CD4-positive, CD25-positive, alpha-beta regulatory T cell (primary cell): ENCODE data around the gene HJURP. TPM values are rescaled to one million over a fixed set of nuclear protein-coding genes. Genes with fewer than 3 reads are reported as not detected.
"Not testable (repeated sequence)": the region's sequence is repeated elsewhere in the genome, so short reads cannot be mapped to it uniquely, and the experiment has no call there.

Experiments used
- ATAC-seq, 2 donors: fragments of 150-1000 bp; cut with Tn5 transposase; one replicate each; pipeline ENCODE4 v1.10.0; 2021; ENCODE audit warnings: low read depth in 2 of 2, moderate number of reproducible peaks in 2 of 2, moderate library complexity in 1 of 2
- DNase-seq, 3 donors: peaks; one replicate each; pipeline versions ENCODE4 v3.0.0 to v3.0.0-alpha.2; 2012 to 2022; ENCODE audit warnings: mixed read lengths in 1 of 3
- H3K27ac ChIP-seq: one replicate; pipeline ENCODE4 v1.7.0; 2013; ENCODE audit warnings: mild to moderate bottlenecking, low read length; ENCODE audit not compliant: insufficient read depth, poor library complexity, severe bottlenecking
- H3K27me3 ChIP-seq: one replicate; pipeline ENCODE4 v1.7.0; 2013; ENCODE audit warnings: low read length; ENCODE audit not compliant: control insufficient read depth, insufficient read depth
- H3K36me3 ChIP-seq: one replicate; pipeline ENCODE4 v1.7.0; 2013; ENCODE audit warnings: mild to moderate bottlenecking, low read length, moderate library complexity; ENCODE audit not compliant: control insufficient read depth, insufficient read depth
- H3K4me1 ChIP-seq: 2 replicates; pipeline ENCODE4 v1.7.0; 2013; ENCODE audit warnings: mild to moderate bottlenecking, low read length; ENCODE audit not compliant: insufficient read depth, control insufficient read depth, poor library complexity, severe bottlenecking
- H3K4me3 ChIP-seq: one replicate; pipeline ENCODE4 v1.7.0; 2013; ENCODE audit warnings: low read depth, mild to moderate bottlenecking, low read length, moderate library complexity
- H3K9me3 ChIP-seq, 2 experiments: 1 replicate in 1 of 2; 2 replicates in 1 of 2; pipeline ENCODE4 v1.7.0; 2013; ENCODE audit warnings: low read length in 2 of 2, mild to moderate bottlenecking in 1 of 2, moderate library complexity in 1 of 2; ENCODE audit not compliant: control insufficient read depth in 2 of 2
- H3K27ac Mint-ChIP-seq, 3 donors: one replicate each; pipeline ENCODE4 v1.8.0; 2020 to 2022; ENCODE audit warnings: mild to moderate bottlenecking in 3 of 3, mixed read lengths in 3 of 3, moderate library complexity in 2 of 3
- H3K27me3 Mint-ChIP-seq: one replicate; pipeline ENCODE4 v1.8.0; 2022; ENCODE audit warnings: mild to moderate bottlenecking, mixed read lengths
- H3K36me3 Mint-ChIP-seq: one replicate; pipeline ENCODE4 v1.8.0; 2020; ENCODE audit warnings: mixed read lengths
- H3K4me1 Mint-ChIP-seq, 4 donors: one replicate each; pipeline ENCODE4 v1.8.0; 2020 to 2022; ENCODE audit warnings: mixed read lengths in 4 of 4, mild to moderate bottlenecking in 1 of 4
- H3K4me3 Mint-ChIP-seq, 4 donors: one replicate each; pipeline ENCODE4 v1.8.0; 2020 to 2022; ENCODE audit warnings: mild to moderate bottlenecking in 4 of 4, mixed read lengths in 4 of 4, moderate library complexity in 3 of 4
- H3K9me3 Mint-ChIP-seq, 7 donors: one replicate each; pipeline ENCODE4 v1.8.0; 2020 to 2022; ENCODE audit warnings: mixed read lengths in 7 of 7, mild to moderate bottlenecking in 3 of 7, moderate library complexity in 2 of 7
- polyA plus RNA-seq, 4 donors: library from polyadenylated mRNA; unstranded; fragments of 300-500 nt; fragmentation: Illumina TruSeq; gene quantifications; one replicate each; pipeline ENCODE4 v1.2.3, GENCODE V29; 2021
- total RNA-seq: library from RNA; stranded (reverse); gene quantifications from one replicate; pipeline ENCODE4 v1.2.3, GENCODE V29; 2022

The HJURP gene, protein sequence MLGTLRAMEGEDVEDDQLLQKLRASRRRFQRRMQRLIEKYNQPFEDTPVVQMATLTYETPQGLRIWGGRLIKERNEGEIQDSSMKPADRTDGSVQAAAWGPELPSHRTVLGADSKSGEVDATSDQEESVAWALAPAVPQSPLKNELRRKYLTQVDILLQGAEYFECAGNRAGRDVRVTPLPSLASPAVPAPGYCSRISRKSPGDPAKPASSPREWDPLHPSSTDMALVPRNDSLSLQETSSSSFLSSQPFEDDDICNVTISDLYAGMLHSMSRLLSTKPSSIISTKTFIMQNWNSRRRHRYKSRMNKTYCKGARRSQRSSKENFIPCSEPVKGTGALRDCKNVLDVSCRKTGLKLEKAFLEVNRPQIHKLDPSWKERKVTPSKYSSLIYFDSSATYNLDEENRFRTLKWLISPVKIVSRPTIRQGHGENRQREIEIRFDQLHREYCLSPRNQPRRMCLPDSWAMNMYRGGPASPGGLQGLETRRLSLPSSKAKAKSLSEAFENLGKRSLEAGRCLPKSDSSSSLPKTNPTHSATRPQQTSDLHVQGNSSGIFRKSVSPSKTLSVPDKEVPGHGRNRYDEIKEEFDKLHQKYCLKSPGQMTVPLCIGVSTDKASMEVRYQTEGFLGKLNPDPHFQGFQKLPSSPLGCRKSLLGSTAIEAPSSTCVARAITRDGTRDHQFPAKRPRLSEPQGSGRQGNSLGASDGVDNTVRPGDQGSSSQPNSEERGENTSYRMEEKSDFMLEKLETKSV
- total RNA-seq: 1.8 TPM
- 1 to 10 TPM in 2 of 4 donors, under 1 TPM in 2; 0.34 to 1.7 (median 0.98) TPM for polyA plus RNA-seq

DNA sequence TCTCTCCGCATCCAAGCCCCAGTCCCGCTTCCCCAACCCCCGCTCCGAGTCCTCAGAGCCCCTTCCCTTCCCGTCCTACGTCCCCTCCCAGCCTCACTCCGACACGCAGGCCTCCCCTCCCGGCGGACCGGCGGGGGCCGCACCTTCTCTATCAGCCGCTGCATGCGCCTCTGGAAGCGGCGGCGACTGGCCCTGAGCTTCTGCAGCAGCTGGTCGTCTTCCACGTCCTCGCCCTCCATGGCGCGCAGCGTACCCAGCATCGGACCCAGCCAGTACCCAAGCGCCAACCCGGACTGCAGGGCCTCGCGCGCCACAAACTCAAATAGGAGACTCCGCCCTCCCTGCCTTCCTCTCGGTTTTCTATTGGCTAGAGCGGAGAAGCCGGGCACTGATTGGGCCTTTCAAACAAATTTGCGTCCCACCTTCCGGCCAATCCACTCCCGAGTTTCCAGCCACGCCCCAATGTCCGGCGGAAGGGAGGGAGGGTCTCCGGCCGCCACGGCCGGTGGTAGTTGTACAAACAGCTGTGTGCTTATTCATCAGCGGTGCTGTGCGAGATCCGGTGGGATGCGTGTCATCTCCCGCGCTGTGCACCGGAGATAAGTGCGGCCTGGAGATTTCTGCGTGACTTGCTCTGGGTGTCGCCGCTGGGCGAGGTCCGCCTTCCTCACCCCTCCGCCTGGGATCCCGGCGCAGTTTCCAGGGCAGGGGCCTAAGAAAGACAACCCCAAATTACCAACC is at the start of gene HJURP:
Gene HJURP (minus strand): TSS at position 295 of the 741 bp plus-strand sequence. CDS start 35 bp downstream, at position 260.
- Mint-ChIP-seq H3K27ac (peak within 1 kb of the TSS; percentile 33 to 97 (median 95)), H3K36me3 (no peaks in the 10 kb centered on the region), H3K4me1 (peaks cover 0 to 58% (median 25%) of the 10 kb centered on the region in 4 donors), H3K9me3 (no peaks in the 10 kb centered on the region), H3K4me3 (peak within 1 kb of the TSS; percentile 88 to 100 (median 98)), H3K27me3 (peaks cover 9% of the 10 kb centered on the region)
- DNase-seq (peak; percentile 87 to 98 (median 91)), ATAC-seq (peak; percentile 95 to 97)
- Histone ChIP-seq H3K4me1 (peaks cover 29% of the 10 kb centered on the region), H3K27me3 (no peaks in the 10 kb centered on the region), H3K9me3 (no peaks in the 10 kb centered on the region), H3K36me3 (no peaks in the 10 kb centered on the region), H3K4me3 (peak within 1 kb of the TSS; percentile 87), H3K27ac (no peak within 1 kb of the TSS)

DNA sequence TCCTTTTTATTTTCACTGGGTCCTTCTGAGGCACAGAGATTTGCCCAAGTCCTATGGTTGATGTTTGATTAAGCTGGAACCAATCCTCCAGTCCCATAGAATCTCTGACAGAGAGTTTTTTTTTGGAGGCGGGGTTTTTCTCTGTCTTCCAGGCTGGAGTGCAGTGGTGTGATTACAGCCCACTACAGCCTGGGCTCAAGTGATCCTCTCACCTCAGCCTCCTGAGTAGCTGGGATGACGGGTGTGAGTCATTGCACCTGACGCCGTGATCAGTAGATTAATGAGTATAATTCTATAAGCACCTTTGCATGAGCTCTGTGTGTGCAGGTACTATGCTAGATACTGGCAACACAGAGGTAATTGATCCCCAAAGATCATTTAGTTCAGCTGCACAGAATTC is 47.5 kb upstream of the HJURP start:
- Mint-ChIP-seq H3K4me1 (peaks cover 7 to 18% (median 9%) of the 10 kb centered on the region in 4 donors), H3K9me3 (peaks cover 0 to 2% (median 0%) of the 10 kb centered on the region in 7 donors), H3K36me3 (no peaks in the 10 kb centered on the region), H3K27me3 (peaks cover 30% of the 10 kb centered on the region), H3K4me3 (no peak overlapping the region), H3K27ac (no peak overlapping the region)
- no peak overlapping the region for H3K4me3 ChIP-seq
- DNase-seq: no peak
- no peak overlapping the region for H3K27ac ChIP-seq
- peaks cover 9% of the 10 kb centered on the region for H3K4me1 ChIP-seq
- H3K9me3 ChIP-seq: no peaks in the 10 kb centered on the region
- ATAC-seq: no peak
- peaks cover 13% of the 10 kb centered on the region for H3K27me3 ChIP-seq
- H3K36me3 ChIP-seq: no peaks in the 10 kb centered on the region

DNA sequence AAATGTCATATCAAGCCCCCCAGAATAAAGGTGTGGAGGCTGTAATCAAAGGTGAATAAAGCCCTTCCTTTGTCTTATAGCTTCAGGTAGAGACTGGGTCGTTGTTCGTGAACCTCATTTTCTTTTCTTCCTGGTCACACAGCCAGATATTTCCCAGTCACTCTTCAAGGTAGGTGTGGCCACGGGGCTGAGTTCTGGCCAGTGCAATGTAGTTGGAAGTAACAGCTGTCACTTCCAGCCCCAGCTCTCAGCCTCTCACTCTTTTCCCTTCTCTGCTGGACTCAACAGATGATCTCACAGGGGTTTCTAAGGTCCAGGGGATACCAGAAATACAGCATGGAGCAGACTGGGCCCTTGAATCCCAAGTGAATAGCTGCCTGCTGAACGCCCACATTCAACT is 47.0 kb upstream of the HJURP start:
- Mint-ChIP-seq H3K4me3 (no peak overlapping the region), H3K27me3 (peaks cover 35% of the 10 kb centered on the region), H3K27ac (no peak overlapping the region), H3K4me1 (peaks cover 7 to 18% (median 9%) of the 10 kb centered on the region in 4 donors), H3K36me3 (no peaks in the 10 kb centered on the region), H3K9me3 (peaks cover 0 to 2% (median 0%) of the 10 kb centered on the region in 7 donors)
- peaks cover 9% of the 10 kb centered on the region for H3K4me1 ChIP-seq
- no peaks in the 10 kb centered on the region for H3K9me3 ChIP-seq
- no peak overlapping the region for H3K4me3 ChIP-seq
- H3K36me3 ChIP-seq: no peaks in the 10 kb centered on the region
- DNase-seq (no peak), ATAC-seq (no peak)
- H3K27ac ChIP-seq: no peak overlapping the region
- peaks cover 13% of the 10 kb centered on the region for H3K27me3 ChIP-seq

DNA sequence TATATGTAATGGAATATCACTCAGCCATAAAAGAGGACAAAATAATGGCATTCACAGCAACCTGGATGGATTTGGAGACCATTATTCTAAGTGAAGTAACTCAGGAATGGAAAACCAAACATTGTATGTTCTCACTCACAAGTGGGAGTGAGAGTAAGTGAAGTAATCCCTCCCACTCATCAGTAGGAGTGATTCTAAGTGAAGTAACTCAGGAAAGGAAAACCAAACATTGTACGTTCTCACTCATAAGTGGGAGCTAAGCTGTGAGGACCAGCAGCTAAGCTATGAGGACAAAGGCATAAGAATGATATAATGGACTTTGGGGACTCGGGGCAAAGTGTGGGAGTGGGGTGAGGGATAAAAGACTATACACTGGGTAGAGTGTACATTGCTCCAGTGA is 41.9 kb upstream of the HJURP start:
- ATAC-seq, H3K4me3 ChIP-seq, H3K4me3 Mint-ChIP-seq, H3K36me3 Mint-ChIP-seq, DNase-seq, H3K27ac ChIP-seq, H3K4me1 ChIP-seq, H3K36me3 ChIP-seq, H3K9me3 ChIP-seq, H3K9me3 Mint-ChIP-seq, H3K27ac Mint-ChIP-seq: not testable (repeated sequence)
- peaks cover 7 to 18% (median 9%) of the 10 kb centered on the region in 4 donors for H3K4me1 Mint-ChIP-seq
- H3K27me3 Mint-ChIP-seq: peaks cover 42% of the 10 kb centered on the region
- peaks cover 13% of the 10 kb centered on the region for H3K27me3 ChIP-seq

DNA sequence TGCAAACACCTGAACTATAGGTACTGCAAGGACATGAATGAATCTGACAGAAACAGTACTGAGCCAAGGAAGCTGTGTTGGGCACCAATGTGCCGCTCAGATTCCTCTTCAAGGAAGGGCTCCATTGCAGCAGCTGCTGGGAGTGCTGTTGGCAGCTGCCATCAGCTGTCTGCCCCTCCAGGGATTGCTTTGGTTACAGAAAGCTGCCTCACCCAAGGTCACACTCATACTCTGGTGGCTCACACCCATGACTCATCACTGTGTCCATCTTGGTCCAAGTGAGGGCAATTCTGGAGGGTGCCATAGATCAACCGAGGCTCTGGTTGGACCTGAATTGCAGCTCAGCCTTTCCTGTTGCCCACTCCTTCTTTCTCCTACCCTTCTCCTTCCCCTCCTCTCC is 38.5 kb upstream of the HJURP start:
- Mint-ChIP-seq H3K9me3 (peaks cover 0 to 3% (median 0%) of the 10 kb centered on the region in 7 donors), H3K4me3 (no peak overlapping the region), H3K4me1 (no peaks in the 10 kb centered on the region), H3K27ac (no peak overlapping the region), H3K27me3 (peaks cover 39% of the 10 kb centered on the region), H3K36me3 (no peaks in the 10 kb centered on the region)
- Histone ChIP-seq H3K9me3 (no peaks in the 10 kb centered on the region), H3K36me3 (no peaks in the 10 kb centered on the region), H3K4me1 (no peaks in the 10 kb centered on the region), H3K27ac (no peak overlapping the region), H3K27me3 (peaks cover 22% of the 10 kb centered on the region), H3K4me3 (no peak overlapping the region)
- no peak for ATAC-seq
- DNase-seq: no peak

DNA sequence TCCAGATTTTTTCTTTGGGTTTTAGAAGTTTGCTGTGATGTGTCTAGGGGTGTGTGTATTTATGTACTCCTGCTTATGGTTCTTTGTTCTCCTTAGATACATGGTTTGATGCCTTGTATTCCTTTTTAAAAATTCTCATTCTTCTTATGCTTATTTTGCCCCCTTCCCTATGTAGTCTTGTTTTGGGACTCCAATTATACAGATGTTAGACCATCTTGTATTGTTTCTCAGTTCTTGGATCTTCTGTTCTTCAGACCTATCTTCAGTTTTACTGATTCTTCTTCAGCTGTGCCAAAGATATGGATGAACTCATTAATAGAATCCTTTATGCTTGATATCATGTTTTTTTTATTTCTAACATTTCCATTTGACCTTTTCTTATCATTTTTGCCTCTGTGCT is 28.0 kb upstream of the HJURP start:
- Histone ChIP-seq H3K36me3 (no peaks in the 10 kb centered on the region), H3K27me3 (peaks cover 8% of the 10 kb centered on the region), H3K9me3 (peaks cover 12 to 15% of the 10 kb centered on the region in 2 experiments), H3K27ac (no peak overlapping the region), H3K4me1 (no peaks in the 10 kb centered on the region), H3K4me3 (no peak overlapping the region)
- Mint-ChIP-seq H3K9me3 (peaks cover 2 to 26% (median 10%) of the 10 kb centered on the region in 7 donors), H3K36me3 (peaks cover 2% of the 10 kb centered on the region), H3K27ac (no peak overlapping the region), H3K4me1 (no peaks in the 10 kb centered on the region), H3K4me3 (no peak overlapping the region), H3K27me3 (peaks cover 39% of the 10 kb centered on the region)
- no peak for DNase-seq
- ATAC-seq: no peak

DNA sequence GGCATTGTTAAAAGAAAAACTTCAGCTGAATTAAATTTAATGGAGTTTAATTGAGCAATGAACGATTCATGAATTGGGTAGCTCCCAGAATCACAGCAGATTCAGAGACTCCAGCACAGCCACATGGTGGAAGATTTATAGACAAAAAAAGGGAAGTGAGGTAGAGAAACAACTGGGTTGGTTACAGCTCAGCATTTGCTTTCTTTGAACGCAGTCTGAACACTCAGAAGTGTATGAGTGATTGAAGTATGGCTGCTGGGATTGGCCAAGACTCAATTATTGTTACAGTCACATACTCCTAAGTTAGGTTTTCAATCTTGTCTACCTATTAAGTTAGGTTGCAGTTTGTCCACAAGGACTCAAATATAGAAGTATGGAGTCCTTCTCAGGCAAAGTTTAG is 17.8 kb upstream of the HJURP start:
- not testable (repeated sequence) for H3K36me3 ChIP-seq, ATAC-seq, H3K27ac Mint-ChIP-seq, H3K36me3 Mint-ChIP-seq, DNase-seq, H3K27ac ChIP-seq, H3K4me1 ChIP-seq, H3K4me3 Mint-ChIP-seq, H3K4me3 ChIP-seq
- Histone ChIP-seq H3K9me3 (peaks cover 9 to 15% of the 10 kb centered on the region in 2 experiments), H3K27me3 (peaks cover 29% of the 10 kb centered on the region)
- peaks cover 0 to 14% (median 3%) of the 10 kb centered on the region in 4 donors for H3K4me1 Mint-ChIP-seq
- H3K27me3 Mint-ChIP-seq: peaks cover 51% of the 10 kb centered on the region
- H3K9me3 Mint-ChIP-seq: peaks cover under 1 to 13% (median 6%) of the 10 kb centered on the region in 7 donors
